ENCODE measurements around the gene NPR2.

Gene NPR2

GRCh38 chr9:35854091-35854762, 62.8 kb downstream of the NPR2 start:
- peaks cover 0 to 5% (median 0%) of the 10 kb centered on the region in 11 experiments; a peak in 1 of 22 replicates for H4K20me1 ChIP-seq
- H3K9ac ChIP-seq = peak overlapping the region in 3 of 11 experiments; percentile 8 to 47 (median 19); a peak in 4 of 22 replicates
- H3K9me3 ChIP-seq (replicated peaks in 1 of 11) = no peaks in the 10 kb centered on the region
- H3K4me2 ChIP-seq = peak overlapping the region in 10 of 11 experiments; percentile 1 to 86 (median 72); a peak in 18 of 22 replicates
- 0 out of 22 replicates have a peak, but pooled peaks cover 0 to 4% (median 0%) of the 10 kb centered on the region in 11 experiments for H3K36me3 ChIP-seq
- peaks cover 0 to 72% (median 0%) of the 10 kb centered on the region in 11 experiments; a peak in 4 of 22 replicates for H3K27me3 ChIP-seq
- TF ChIP-seq Cebpa-rat (IDR thresholded peaks at IDR 0.05) = no peak
- peaks cover 0 to 40% (median 30%) of the 10 kb centered on the region in 10 experiments; a peak in 18 of 20 replicates for H3K4me1 ChIP-seq
- H3K4me3 ChIP-seq = no peak overlapping the region
- peak overlapping the region in 2 of 11 experiments; percentile 2 to 28; a peak in 3 of 22 replicates for H3K27ac ChIP-seq

GRCh38 chr9:35856206-35856605, 64.8 kb downstream of the NPR2 start:
- H3K9me3 ChIP-seq (replicated peaks in 1 of 11) = no peaks in the 10 kb centered on the region
- H3K4me2 ChIP-seq = no peak overlapping the region
- H3K4me3 ChIP-seq = no peak overlapping the region
- peaks cover 0 to 32% (median 28%) of the 10 kb centered on the region in 10 experiments; a peak in 18 of 20 replicates for H3K4me1 ChIP-seq
- H4K20me1 ChIP-seq = peaks cover 0 to 5% (median 0%) of the 10 kb centered on the region in 11 experiments; a peak in 1 of 22 replicates
- peaks cover 0 to 62% (median 0%) of the 10 kb centered on the region in 11 experiments; a peak in 4 of 22 replicates for H3K27me3 ChIP-seq
- TF ChIP-seq Cebpa-rat (IDR thresholded peaks at IDR 0.05) = no peak
- 0 out of 22 replicates have a peak, but pooled peaks cover 0 to 4% (median 0%) of the 10 kb centered on the region in 11 experiments for H3K36me3 ChIP-seq
- no peak overlapping the region for H3K9ac ChIP-seq
- no peak overlapping the region for H3K27ac ChIP-seq

DNA sequence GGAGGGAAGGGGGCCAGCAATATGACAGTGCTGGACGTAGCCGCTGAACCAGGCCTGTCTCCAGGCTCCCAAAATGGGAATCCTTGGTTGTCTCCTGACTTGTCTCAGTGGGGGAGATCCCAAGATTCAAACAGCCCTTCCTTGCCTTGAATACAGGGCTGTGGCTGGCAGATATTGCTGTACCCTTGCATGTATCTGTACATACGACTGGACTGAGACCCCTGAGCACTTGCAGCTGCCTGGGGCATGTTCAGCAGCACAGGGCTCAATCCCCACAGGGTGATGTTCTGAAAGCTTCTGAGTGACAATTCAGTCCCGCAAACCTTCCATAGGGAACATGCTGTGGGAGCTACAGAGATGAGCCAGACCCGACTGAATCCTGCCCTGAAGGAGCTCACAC, 65.5 kb downstream of the NPR2 start:
- Histone ChIP-seq H4K20me1 (peaks cover 0 to 5% (median 0%) of the 10 kb centered on the region in 11 experiments; a peak in 1 of 22 replicates), H3K4me1 (peaks cover 0 to 32% (median 28%) of the 10 kb centered on the region in 10 experiments; a peak in 18 of 20 replicates), H3K9me3 (replicated peaks in 1 of 11) (no peaks in the 10 kb centered on the region), H3K4me3 (no peak overlapping the region), H3K9ac (no peak overlapping the region), H3K36me3 (0 out of 22 replicates have a peak, but pooled peaks cover 0 to 4% (median 0%) of the 10 kb centered on the region in 11 experiments), H3K4me2 (no peak overlapping the region), H3K27ac (no peak overlapping the region), H3K27me3 (peaks cover 0 to 63% (median 0%) of the 10 kb centered on the region in 11 experiments; a peak in 4 of 22 replicates)
- no peak for TF ChIP-seq Cebpa-rat (IDR thresholded peaks at IDR 0.05)

GRCh38 chr9:35858458-35858857, 67.1 kb downstream of the NPR2 start:
- Histone ChIP-seq H3K27me3 (peaks cover 0 to 47% (median 0%) of the 10 kb centered on the region in 11 experiments; a peak in 4 of 22 replicates), H4K20me1 (no peaks in the 10 kb centered on the region), H3K9me3 (replicated peaks in 1 of 11) (no peaks in the 10 kb centered on the region), H3K4me3 (no peak overlapping the region), H3K27ac (no peak overlapping the region), H3K4me1 (peaks cover 0 to 17% (median 15%) of the 10 kb centered on the region in 10 experiments; a peak in 18 of 20 replicates), H3K36me3 (no peaks in the 10 kb centered on the region), H3K4me2 (no peak overlapping the region), H3K9ac (no peak overlapping the region)
- TF ChIP-seq Cebpa-rat (IDR thresholded peaks at IDR 0.05) = no peak
